Measurements from ENCODE around the gene CTSH. TPM values are rescaled to one million over a fixed set of nuclear protein-coding genes. Genes with fewer than 3 reads are reported as not detected.

Gene CTSH
- total RNA-seq, 2 donors from 2014 or later = 61.9 to 101 TPM

DNA sequence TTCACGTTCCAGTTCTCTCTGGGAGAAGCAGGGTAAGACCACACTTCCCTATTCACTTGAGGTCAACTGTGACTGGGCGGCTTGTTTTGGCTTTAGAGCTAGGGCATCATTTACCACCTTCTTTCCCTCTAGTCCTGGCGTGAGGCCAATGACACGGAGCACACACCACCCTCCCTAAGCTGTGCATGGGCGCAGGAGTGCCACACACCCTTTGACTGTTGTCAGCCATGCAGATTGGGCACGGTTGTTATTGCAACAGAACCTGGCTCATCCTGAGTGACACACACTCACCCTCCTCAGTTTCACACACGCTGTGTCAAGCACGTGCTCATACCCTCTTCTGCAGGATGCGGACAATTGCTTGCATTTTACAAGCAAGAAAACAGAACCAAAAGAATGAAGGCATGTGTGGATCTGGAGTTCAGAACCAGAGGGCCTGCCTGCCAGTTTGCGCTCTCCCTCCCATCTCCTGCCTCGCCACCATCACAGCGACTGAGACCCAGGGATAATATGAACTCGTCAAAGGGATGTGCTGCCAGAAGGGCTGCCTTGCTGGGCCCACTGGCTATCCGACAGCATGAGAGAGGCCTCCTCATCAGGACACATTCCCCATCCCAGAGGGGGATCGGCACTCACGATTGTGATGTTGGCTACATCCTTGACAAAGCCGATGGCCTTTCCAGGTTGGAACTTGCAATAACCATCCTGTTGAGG lies 17.6 kb downstream of the CTSH start:
- 92 to 94% methylated on average over 17 of the region's 17 CpGs for WGBS, 2 experiments (ENCODE audit: insufficient coverage in 1 of 2, insufficient read length in 1 of 2)
- H3K27ac Mint-ChIP-seq = no peak overlapping the region
- Histone ChIP-seq H3K27me3 (ENCODE audit: control insufficient read depth, insufficient read depth, low read length, poor library complexity, severe bottlenecking) (no peaks in the 10 kb centered on the region), H3K27ac (ENCODE audit: low read depth, low read length) (no peak overlapping the region), H3K9ac (ENCODE audit: extremely low read depth, low read length, poor library complexity, severe bottlenecking) (no peak overlapping the region), H3K4me1 (ENCODE audit: control insufficient read depth, insufficient read depth, low read length) (no peaks in the 10 kb centered on the region), H3K9me3 (ENCODE audit: control insufficient read depth, low read length) (no peaks in the 10 kb centered on the region), H3K4me3 (ENCODE audit: low read length) (no peak overlapping the region), H3K36me3 (ENCODE audit: control insufficient read depth, insufficient read depth, low read length) (peaks cover 34% of the 10 kb centered on the region)
- H3K4me3 Mint-ChIP-seq = no peak overlapping the region
- H3K36me3 Mint-ChIP-seq (ENCODE audit: low read depth) = peaks cover 40% of the 10 kb centered on the region
- TF ChIP-seq, protein P1, sequence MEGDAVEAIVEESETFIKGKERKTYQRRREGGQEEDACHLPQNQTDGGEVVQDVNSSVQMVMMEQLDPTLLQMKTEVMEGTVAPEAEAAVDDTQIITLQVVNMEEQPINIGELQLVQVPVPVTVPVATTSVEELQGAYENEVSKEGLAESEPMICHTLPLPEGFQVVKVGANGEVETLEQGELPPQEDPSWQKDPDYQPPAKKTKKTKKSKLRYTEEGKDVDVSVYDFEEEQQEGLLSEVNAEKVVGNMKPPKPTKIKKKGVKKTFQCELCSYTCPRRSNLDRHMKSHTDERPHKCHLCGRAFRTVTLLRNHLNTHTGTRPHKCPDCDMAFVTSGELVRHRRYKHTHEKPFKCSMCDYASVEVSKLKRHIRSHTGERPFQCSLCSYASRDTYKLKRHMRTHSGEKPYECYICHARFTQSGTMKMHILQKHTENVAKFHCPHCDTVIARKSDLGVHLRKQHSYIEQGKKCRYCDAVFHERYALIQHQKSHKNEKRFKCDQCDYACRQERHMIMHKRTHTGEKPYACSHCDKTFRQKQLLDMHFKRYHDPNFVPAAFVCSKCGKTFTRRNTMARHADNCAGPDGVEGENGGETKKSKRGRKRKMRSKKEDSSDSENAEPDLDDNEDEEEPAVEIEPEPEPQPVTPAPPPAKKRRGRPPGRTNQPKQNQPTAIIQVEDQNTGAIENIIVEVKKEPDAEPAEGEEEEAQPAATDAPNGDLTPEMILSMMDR (conservative IDR thresholded peaks at IDR 0.05) = no peak
- DNase-seq = peak; percentile 38
- H3K4me1 Mint-ChIP-seq = no peaks in the 10 kb centered on the region
- H3K27me3 Mint-ChIP-seq (ENCODE audit: insufficient read depth) = no peaks in the 10 kb centered on the region
- H3K9me3 Mint-ChIP-seq = no peaks in the 10 kb centered on the region

- Histone ChIP-seq H3K27me3 (ENCODE audit: control insufficient read depth, insufficient read depth, low read length, poor library complexity, severe bottlenecking) (no peaks in the 10 kb centered on the region), H3K9me3 (ENCODE audit: control insufficient read depth, low read length) (no peaks in the 10 kb centered on the region), H3K9ac (ENCODE audit: extremely low read depth, low read length, poor library complexity, severe bottlenecking) (no peak overlapping the region), H3K27ac (ENCODE audit: low read depth, low read length) (no peak overlapping the region), H3K4me3 (ENCODE audit: low read length) (no peak overlapping the region), H3K4me1 (ENCODE audit: control insufficient read depth, insufficient read depth, low read length) (no peaks in the 10 kb centered on the region), H3K36me3 (ENCODE audit: control insufficient read depth, insufficient read depth, low read length) (peaks cover 45% of the 10 kb centered on the region)
- DNase-seq = peak; percentile 62
- Mint-ChIP-seq H3K9me3 (no peaks in the 10 kb centered on the region), H3K27me3 (ENCODE audit: insufficient read depth) (no peaks in the 10 kb centered on the region), H3K36me3 (ENCODE audit: low read depth) (peaks cover 50% of the 10 kb centered on the region), H3K4me1 (no peaks in the 10 kb centered on the region), H3K27ac (no peak overlapping the region), H3K4me3 (no peak overlapping the region)
- TF ChIP-seq, protein P1 (conservative IDR thresholded peaks at IDR 0.05) = peak; percentile 44
- WGBS, 2 experiments (ENCODE audit: insufficient coverage in 1 of 2, insufficient read length in 1 of 2) = 89 to 92% methylated on average over 4 to 5 of the region's 5 CpGs
Measured at GRCh38 chr15:78925956-78926743, 18.7 kb downstream of the CTSH start.

- Mint-ChIP-seq H3K4me1 (no peaks in the 10 kb centered on the region), H3K4me3 (no peak overlapping the region), H3K9me3 (no peaks in the 10 kb centered on the region), H3K27ac (peak overlapping the region; percentile 64), H3K27me3 (ENCODE audit: insufficient read depth) (no peaks in the 10 kb centered on the region), H3K36me3 (ENCODE audit: low read depth) (peaks cover 53% of the 10 kb centered on the region)
- peak; percentile 40 for DNase-seq
- Histone ChIP-seq H3K9me3 (ENCODE audit: control insufficient read depth, low read length) (no peaks in the 10 kb centered on the region), H3K9ac (ENCODE audit: extremely low read depth, low read length, poor library complexity, severe bottlenecking) (no peak overlapping the region), H3K27me3 (ENCODE audit: control insufficient read depth, insufficient read depth, low read length, poor library complexity, severe bottlenecking) (no peaks in the 10 kb centered on the region), H3K4me3 (ENCODE audit: low read length) (no peak overlapping the region), H3K27ac (ENCODE audit: low read depth, low read length) (no peak overlapping the region), H3K4me1 (ENCODE audit: control insufficient read depth, insufficient read depth, low read length) (no peaks in the 10 kb centered on the region), H3K36me3 (ENCODE audit: control insufficient read depth, insufficient read depth, low read length) (peaks cover 48% of the 10 kb centered on the region)
- WGBS, 2 experiments (ENCODE audit: insufficient coverage in 1 of 2, insufficient read length in 1 of 2) = 84 to 95% methylated on average over 6 to 10 of the region's 10 CpGs
- TF ChIP-seq, protein P1 (conservative IDR thresholded peaks at IDR 0.05) = no peak
Measured at GRCh38 chr15:78925076-78925624, 19.7 kb downstream of the CTSH start.

Measured in endodermal cell (in vitro differentiated cells).